C4-2B (cell line): ENCODE results near the gene STAMBP.

Experiments used
- ZFX ChIP-seq: fragments of 450-650 bp; IDR thresholded peaks from 2 replicates; pipeline ENCODE4 v1.6.1; 2017
- TF ChIP-seq, protein P1 (sequence below): fragments of 450-650 bp; conservative IDR thresholded peaks from 2 replicates; pipeline ENCODE4 v1.5.1; 2017; ENCODE audit warnings: mild to moderate bottlenecking

DNA sequence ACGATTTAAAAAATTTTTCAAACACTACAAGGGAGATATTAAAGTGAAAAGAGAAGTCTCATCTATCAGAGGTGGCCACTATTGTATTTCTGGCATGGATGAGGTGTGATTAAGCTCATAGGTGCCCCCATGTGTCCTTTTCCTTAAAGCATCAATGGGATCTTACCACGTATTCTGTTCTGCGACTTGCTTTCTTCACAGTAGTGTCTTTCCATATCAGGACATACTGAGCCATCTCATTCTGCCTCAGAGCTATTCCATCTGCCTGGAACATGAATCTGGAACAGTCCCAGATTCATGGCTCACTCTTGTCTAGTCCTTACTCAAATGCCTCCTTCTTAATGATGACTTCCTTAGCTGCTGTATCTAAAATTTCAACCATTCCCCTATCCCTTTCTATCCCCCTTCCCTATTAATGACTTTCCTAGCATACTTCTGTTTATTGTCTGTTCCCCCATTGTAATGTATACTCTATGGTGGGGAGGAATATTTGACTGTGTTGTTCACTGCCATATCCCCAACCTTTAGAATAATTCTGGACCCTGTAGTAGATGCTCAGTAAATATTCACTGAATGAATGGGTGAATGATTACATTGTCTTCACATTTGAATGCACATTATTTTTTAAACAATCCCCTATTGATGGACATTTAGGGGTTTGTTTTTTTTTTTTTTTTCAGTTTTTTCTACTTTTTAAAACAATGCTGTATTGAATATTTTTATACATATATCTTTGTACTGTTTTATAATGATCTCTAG is 11.1 kb downstream of the STAMBP start:
- TF ChIP-seq, protein P1, sequence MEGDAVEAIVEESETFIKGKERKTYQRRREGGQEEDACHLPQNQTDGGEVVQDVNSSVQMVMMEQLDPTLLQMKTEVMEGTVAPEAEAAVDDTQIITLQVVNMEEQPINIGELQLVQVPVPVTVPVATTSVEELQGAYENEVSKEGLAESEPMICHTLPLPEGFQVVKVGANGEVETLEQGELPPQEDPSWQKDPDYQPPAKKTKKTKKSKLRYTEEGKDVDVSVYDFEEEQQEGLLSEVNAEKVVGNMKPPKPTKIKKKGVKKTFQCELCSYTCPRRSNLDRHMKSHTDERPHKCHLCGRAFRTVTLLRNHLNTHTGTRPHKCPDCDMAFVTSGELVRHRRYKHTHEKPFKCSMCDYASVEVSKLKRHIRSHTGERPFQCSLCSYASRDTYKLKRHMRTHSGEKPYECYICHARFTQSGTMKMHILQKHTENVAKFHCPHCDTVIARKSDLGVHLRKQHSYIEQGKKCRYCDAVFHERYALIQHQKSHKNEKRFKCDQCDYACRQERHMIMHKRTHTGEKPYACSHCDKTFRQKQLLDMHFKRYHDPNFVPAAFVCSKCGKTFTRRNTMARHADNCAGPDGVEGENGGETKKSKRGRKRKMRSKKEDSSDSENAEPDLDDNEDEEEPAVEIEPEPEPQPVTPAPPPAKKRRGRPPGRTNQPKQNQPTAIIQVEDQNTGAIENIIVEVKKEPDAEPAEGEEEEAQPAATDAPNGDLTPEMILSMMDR, result no peak
- TF ChIP-seq ZFX, result no peak
